Esophagus muscularis mucosa (tissue), 4 donors: ENCODE data around the gene CEP95. TPM values are rescaled to one million over a fixed set of nuclear protein-coding genes. Genes with fewer than 3 reads are reported as not detected.
"Not testable (repeated sequence)": the region's sequence is repeated elsewhere in the genome, so short reads cannot be mapped to it uniquely, and the experiment has no call there.

Experiments used
- DNase-seq: peaks from one replicate; pipeline ENCODE4 v3.0.0-alpha.2; 2017; ENCODE audit errors: extremely low spot score
- H3K27ac ChIP-seq, 4 donors: fragments of 200-600 bp; sonication (generic); replicated peaks in 1 of 4; 1 replicate in 3 of 4; 2 replicates in 1 of 4; pipeline ENCODE4 v1.5.1; 2016 to 2019; ENCODE audit warnings: mild to moderate bottlenecking in 1 of 4
- H3K27me3 ChIP-seq, 4 donors: fragments of 200-600 bp; sonication (generic); one replicate each; pipeline versions ENCODE4 v1.5.1 to v1.6.0; 2016 to 2019
- H3K36me3 ChIP-seq, 4 donors: fragments of 200-600 bp; sonication (generic); one replicate each; pipeline ENCODE4 v1.5.1; 2016 to 2019
- H3K4me1 ChIP-seq, 4 donors: fragments of 200-600 bp; sonication (generic); one replicate each; pipeline ENCODE4 v1.5.1; 2016 to 2019
- H3K4me3 ChIP-seq, 4 donors: fragments of 200-600 bp; sonication (generic); 1 replicate in 2 of 4; 2 replicates in 2 of 4; pipeline ENCODE4 v1.5.1; 2016 to 2019; ENCODE audit warnings: mild to moderate bottlenecking in 4 of 4, moderate library complexity in 1 of 4
- H3K9me3 ChIP-seq, 4 donors: fragments of 200-600 bp; sonication (generic); 1 replicate in 3 of 4; 2 replicates in 1 of 4; pipeline ENCODE4 v1.5.1; 2016 to 2019
- EP300 ChIP-seq: sonication (generic); formaldehyde crosslinking; IDR thresholded peaks from one replicate; pipeline ENCODE4 v1.6.1; 2017; ENCODE audit warnings: antibody characterized with exemption
- POLR2A ChIP-seq: fragments of 450-650 bp; IDR thresholded peaks from one replicate; pipeline ENCODE4 v1.6.1; 2017; ENCODE audit warnings: antibody characterized with exemption, moderate library complexity, mild to moderate bottlenecking, low read depth
- POLR2AphosphoS5 ChIP-seq, 2 donors: sonication (generic); formaldehyde crosslinking; IDR thresholded peaks; one replicate each; pipeline ENCODE4 v1.6.1; 2017; ENCODE audit warnings: antibody characterized with exemption in 2 of 2
- WGBS: methylation state at CpG from one replicate; pipeline ENCODE4 v1.1.5; 2018; 5-methylcytosine and 5-hydroxymethylcytosine counted together
- intact Hi-C: fragments of 100-400 bp; cut with DNase I; formaldehyde crosslinking; loops from one replicate; pipeline ENCODE4 v1.15.1; 2023
- total RNA-seq, 4 donors: library from RNA; depleted of rRNA; stranded (reverse); fragments of >200 nt; gene quantifications; one replicate each; pipeline versions ENCODE4 v1.1.0 to v1.2.1, GENCODE V29; 2016
- TF ChIP-seq, protein P1 (sequence below), 3 experiments: fragments of 200-600 bp in 2 of 3; fragments of 450-650 bp in 1 of 3; sonication (generic) in 2 of 3; IDR thresholded peaks; one replicate each; pipeline ENCODE4 v1.5.1; 2017 to 2019; ENCODE audit warnings: antibody characterized with exemption in 3 of 3, mild to moderate bottlenecking in 2 of 3, moderate library complexity in 1 of 3

Gene CEP95
- total RNA-seq, 4 donors from 2014 or later, result 24.6 to 39.5 (median 34.8) TPM

DNA sequence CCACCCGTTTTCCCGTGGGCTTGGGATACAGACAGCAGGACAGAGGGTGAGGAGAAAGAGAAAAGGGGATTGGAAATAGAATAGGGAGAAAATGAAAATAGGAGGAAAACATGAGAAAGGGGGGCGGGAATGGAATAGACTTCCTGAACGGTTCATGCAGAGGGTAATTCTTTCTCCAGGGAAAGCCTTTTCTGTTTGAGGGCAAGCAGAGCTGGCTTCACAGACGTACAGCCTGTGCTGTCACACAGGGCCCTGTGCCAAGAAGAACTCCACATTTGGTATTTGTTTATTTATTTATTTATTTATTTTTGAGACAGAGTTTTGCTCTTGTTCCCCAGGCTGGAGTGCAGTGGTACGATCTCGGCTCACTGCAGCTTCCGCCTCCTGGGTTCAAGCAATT, 45.8 kb upstream of the CEP95 start:
- WGBS, result 79% methylated on average over 8 of the region's 8 CpGs
- intact Hi-C loops, result no loop called here
- Histone ChIP-seq H3K4me1 (peaks cover 0 to 5% (median 0%) of the 10 kb centered on the region in 4 donors), H3K27ac (no peak overlapping the region), H3K4me3 (no peak overlapping the region), H3K9me3 (no peaks in the 10 kb centered on the region), H3K27me3 (no peaks in the 10 kb centered on the region), H3K36me3 (no peaks in the 10 kb centered on the region)
- DNase-seq, result no peak
- TF ChIP-seq, protein P1, sequence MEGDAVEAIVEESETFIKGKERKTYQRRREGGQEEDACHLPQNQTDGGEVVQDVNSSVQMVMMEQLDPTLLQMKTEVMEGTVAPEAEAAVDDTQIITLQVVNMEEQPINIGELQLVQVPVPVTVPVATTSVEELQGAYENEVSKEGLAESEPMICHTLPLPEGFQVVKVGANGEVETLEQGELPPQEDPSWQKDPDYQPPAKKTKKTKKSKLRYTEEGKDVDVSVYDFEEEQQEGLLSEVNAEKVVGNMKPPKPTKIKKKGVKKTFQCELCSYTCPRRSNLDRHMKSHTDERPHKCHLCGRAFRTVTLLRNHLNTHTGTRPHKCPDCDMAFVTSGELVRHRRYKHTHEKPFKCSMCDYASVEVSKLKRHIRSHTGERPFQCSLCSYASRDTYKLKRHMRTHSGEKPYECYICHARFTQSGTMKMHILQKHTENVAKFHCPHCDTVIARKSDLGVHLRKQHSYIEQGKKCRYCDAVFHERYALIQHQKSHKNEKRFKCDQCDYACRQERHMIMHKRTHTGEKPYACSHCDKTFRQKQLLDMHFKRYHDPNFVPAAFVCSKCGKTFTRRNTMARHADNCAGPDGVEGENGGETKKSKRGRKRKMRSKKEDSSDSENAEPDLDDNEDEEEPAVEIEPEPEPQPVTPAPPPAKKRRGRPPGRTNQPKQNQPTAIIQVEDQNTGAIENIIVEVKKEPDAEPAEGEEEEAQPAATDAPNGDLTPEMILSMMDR (IDR thresholded peaks at IDR 0.05), result no peak
- no peak for TF ChIP-seq EP300
- TF ChIP-seq POLR2AphosphoS5 (IDR thresholded peaks at IDR 0.05), result no peak

DNA sequence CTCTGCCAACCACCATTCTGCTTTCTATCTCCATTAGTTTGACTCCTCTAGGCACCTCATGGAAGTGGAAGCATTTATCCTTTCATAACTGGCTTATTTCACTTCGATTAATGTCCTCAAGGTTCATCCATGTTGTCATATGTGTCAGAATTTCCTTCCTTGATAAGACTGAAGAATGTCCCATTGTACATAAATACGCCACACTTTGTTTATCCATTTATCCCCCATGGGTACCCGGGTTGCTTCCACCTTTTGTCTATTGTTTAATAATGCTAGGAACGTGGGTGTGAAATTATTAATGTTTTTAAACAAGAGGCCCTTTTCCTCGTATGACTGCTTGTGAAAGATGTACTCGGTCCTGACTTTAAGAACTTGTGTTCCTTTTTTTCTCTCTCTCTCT, 45.0 kb upstream of the CEP95 start:
- Histone ChIP-seq H3K36me3 (no peaks in the 10 kb centered on the region), H3K27me3 (no peaks in the 10 kb centered on the region), H3K4me3 (no peak overlapping the region), H3K4me1 (peaks cover 0 to 5% (median 0%) of the 10 kb centered on the region in 4 donors), H3K9me3 (no peaks in the 10 kb centered on the region), H3K27ac (no peak overlapping the region)
- WGBS, result 60% methylated on average over 6 of the region's 6 CpGs
- intact Hi-C loops, result no loop called here
- no peak for TF ChIP-seq POLR2A
- TF ChIP-seq, protein P1 (IDR thresholded peaks at IDR 0.05), result no peak
- TF ChIP-seq EP300, result no peak
- TF ChIP-seq POLR2AphosphoS5 (IDR thresholded peaks at IDR 0.05), result no peak
- DNase-seq, result no peak

DNA sequence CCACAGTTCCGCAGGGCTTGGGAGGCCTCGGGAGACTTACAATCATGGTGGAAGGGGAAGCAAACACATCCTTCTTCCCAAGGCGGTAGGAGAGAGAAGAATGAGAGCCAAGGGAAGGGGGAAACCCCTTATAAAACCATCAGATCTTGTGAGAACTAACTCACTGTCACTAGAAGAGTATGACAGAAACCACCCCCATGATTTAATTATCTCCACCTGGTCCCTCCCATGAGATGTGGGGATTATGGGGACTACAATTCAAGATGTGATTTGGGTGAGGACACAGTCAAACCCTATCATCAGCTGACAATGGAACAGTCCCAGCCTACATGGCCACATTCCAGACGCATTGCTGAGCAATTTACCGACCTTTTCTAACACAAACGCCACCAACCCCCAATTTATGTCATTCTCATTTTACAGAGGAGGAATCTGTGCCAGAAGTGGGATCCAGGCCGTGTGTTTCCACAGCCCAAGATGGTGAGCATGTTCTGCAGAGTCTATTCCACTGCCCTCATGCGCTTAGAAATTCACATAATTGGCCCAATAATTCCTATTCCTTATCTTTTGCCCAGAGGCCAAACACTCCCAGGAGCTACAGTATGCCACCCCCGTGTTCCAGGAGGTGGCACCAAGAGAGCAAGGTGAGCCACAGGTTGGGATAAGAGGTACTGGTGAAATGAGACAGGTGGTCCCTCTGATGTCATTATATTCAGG, 40.6 kb upstream of the CEP95 start:
- no peak overlapping the region for H3K4me3 ChIP-seq
- no peak for DNase-seq
- TF ChIP-seq, protein P1 (IDR thresholded peaks at IDR 0.05), result no peak
- TF ChIP-seq POLR2A (no peak), EP300 (no peak), POLR2AphosphoS5 (IDR thresholded peaks at IDR 0.05) (no peak)
- WGBS, result 77% methylated on average over 9 of the region's 9 CpGs
- intact Hi-C loops, result no loop called here
- H3K27ac ChIP-seq, result no peak overlapping the region
- H3K9me3 ChIP-seq, result no peaks in the 10 kb centered on the region
- H3K4me1 ChIP-seq, result no peaks in the 10 kb centered on the region
- no peaks in the 10 kb centered on the region for H3K27me3 ChIP-seq
- no peaks in the 10 kb centered on the region for H3K36me3 ChIP-seq

DNA sequence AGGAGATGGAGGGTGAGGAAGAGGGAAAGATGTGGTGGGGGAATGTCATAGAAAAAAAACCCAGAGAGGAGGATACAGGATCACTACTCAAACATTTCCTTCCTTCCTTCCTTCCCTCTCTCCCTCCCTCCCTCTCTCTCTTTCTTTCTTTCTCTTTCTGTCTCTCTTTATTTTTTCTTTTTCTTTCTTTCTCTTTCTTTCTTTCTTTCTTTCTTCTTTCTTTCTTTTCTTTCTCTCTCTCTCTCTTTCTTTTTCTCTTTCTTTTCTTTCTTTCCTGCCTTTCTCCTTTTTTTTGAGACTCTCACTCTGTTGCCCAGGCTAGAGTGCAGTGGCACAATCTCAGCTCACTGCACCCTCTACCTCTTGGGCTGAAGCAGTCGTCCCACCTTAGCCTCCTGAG, 39.9 kb upstream of the CEP95 start:
- H3K27me3 ChIP-seq, H3K4me1 ChIP-seq, H3K4me3 ChIP-seq, H3K9me3 ChIP-seq, DNase-seq, intact Hi-C loops, H3K36me3 ChIP-seq, H3K27ac ChIP-seq: not testable (repeated sequence)
- WGBS, result 79% methylated on average over 1 of the region's 1 CpG

DNA sequence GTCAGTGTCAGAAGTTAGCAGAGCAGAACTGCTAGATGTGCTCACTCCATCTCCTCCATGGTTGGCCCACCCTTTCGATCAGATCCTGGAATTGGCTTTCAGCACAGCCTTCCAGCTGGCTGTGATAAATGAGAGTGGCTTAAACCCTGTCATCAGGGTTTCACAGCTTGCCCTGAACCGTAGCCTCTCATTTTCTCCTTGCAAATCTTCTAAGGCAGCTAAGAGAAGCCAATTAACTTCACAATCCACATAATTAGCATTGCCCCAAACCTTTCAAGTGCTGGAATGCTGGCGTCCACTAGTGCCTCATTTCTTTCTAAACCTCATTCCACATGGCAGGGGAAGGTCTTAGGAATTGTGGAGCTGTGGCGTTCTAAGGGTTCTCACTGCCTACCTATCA, 36.2 kb upstream of the CEP95 start:
- no peak overlapping the region for H3K27ac ChIP-seq
- no peak overlapping the region for H3K4me3 ChIP-seq
- TF ChIP-seq, protein P1 (IDR thresholded peaks at IDR 0.05), result no peak
- TF ChIP-seq POLR2AphosphoS5 (IDR thresholded peaks at IDR 0.05), result no peak
- no peak for TF ChIP-seq EP300
- TF ChIP-seq POLR2A, result no peak
- 75% methylated on average over 4 of the region's 4 CpGs for WGBS
- no peaks in the 10 kb centered on the region for H3K27me3 ChIP-seq
- no peak for DNase-seq
- no peaks in the 10 kb centered on the region for H3K9me3 ChIP-seq
- H3K4me1 ChIP-seq, result no peaks in the 10 kb centered on the region
- H3K36me3 ChIP-seq, result no peaks in the 10 kb centered on the region
- intact Hi-C loops, result no loop called here
